Measurements from ENCODE around the gene CINP.
"Not testable (repeated sequence)": the region's sequence is repeated elsewhere in the genome, so short reads cannot be mapped to it uniquely, and the experiment has no call there.

CINP gene

GRCh38 chr14:102359341-102359740, 3.3 kb downstream of the CINP start:
- H3K4me3 ChIP-seq (ENCODE audit: low read length): no peak overlapping the region
- no peak for TF ChIP-seq CTCF (IDR thresholded peaks at IDR 0.05; ENCODE audit: insufficient read depth, low read depth, low read length, missing control alignments)
- DNase-seq (ENCODE audit: low read depth): no peak

- DNase-seq (ENCODE audit: low read depth): peak; percentile 28
- no peak overlapping the region for H3K4me3 ChIP-seq (ENCODE audit: low read length)
- no peak for TF ChIP-seq CTCF (IDR thresholded peaks at IDR 0.05; ENCODE audit: insufficient read depth, low read depth, low read length, missing control alignments)
These were observed 6.4 kb downstream of the CINP start for GRCh38 chr14:102356280-102356679.

GRCh38 chr14:102353126-102353619, 9.5 kb downstream of the CINP start:
- DNase-seq (ENCODE audit: low read depth): no peak
- TF ChIP-seq CTCF (IDR thresholded peaks at IDR 0.05; ENCODE audit: insufficient read depth, low read depth, low read length, missing control alignments): no peak
- H3K4me3 ChIP-seq (ENCODE audit: low read length): no peak overlapping the region

GRCh38 chr14:102352213-102352612, 10.5 kb downstream of the CINP start:
- no peak overlapping the region for H3K4me3 ChIP-seq (ENCODE audit: low read length)
- TF ChIP-seq CTCF (IDR thresholded peaks at IDR 0.05; ENCODE audit: insufficient read depth, low read depth, low read length, missing control alignments): no peak
- DNase-seq (ENCODE audit: low read depth): no peak

DNA sequence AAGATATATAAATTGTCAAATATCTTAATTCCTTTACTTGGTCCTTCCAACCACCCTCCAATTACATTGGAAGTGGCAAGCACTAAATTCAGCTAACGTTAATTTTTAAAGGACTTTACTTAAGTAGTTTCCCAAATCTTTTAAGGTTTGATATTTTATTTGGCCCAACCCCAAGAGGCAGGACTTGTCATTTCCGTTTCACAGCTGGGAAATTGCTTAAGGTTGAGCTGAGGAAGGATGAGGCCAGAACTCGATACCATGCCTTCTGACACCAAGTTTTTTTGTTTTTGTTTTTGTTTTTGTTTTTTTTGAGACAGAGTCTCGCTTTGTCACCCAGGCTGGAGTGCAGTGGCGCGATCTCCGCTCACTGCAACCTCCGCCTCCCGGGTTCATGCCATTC, 11.1 kb downstream of the CINP start:
- DNase-seq (ENCODE audit: low read depth): peak; percentile 18
- H3K4me3 ChIP-seq (ENCODE audit: low read length): not testable (repeated sequence)

DNA sequence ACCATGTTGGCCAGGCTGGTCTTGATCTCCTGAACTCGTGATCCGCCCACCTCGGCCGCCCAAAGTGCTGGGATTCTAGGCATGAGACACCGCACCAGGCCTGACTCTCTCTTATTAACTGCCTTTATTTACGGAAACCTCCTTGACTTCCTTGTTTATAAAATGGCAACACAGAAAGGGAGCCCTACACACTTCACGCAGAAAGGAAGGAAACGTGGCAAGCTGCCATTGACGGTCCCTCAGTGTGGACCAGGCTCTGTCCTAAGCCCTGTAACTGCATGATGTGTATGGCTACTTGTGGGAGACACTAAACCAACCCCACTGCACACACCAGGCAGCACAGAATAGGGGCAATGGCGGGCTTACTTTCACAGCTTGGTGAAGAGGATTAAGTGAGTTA, 11.7 kb downstream of the CINP start:
- no peak for DNase-seq (ENCODE audit: low read depth)
- no peak for TF ChIP-seq CTCF (IDR thresholded peaks at IDR 0.05; ENCODE audit: insufficient read depth, low read depth, low read length, missing control alignments)
- no peak overlapping the region for H3K4me3 ChIP-seq (ENCODE audit: low read length)

GRCh38 chr14:102348376-102348775, 14.3 kb downstream of the CINP start:
- H3K4me3 ChIP-seq (ENCODE audit: low read length): no peak overlapping the region
- DNase-seq (ENCODE audit: low read depth): no peak
- no peak for TF ChIP-seq CTCF (IDR thresholded peaks at IDR 0.05; ENCODE audit: insufficient read depth, low read depth, low read length, missing control alignments)

All from epithelial cell of esophagus (primary cell).